ENCODE results near the gene BCORL1. TPM values are rescaled to one million over a fixed set of nuclear protein-coding genes. Genes with fewer than 3 reads are reported as not detected.

BCORL1 gene
- total and polyA plus RNA-seq, 2 of the 4 experiments (the other 2 are of a cell fraction): 0.54 to 1.6 TPM

- Histone ChIP-seq H3K9ac (ENCODE audit: low read depth, low read length) (no peak overlapping the region), H3K27ac (ENCODE audit: insufficient read depth, low read length) (peak overlapping the region; percentile 45; the same call in 1 of the 2 replicates), H4K20me1 (ENCODE audit: insufficient read depth, low read length) (no peaks in the 10 kb centered on the region), H3K9me3 (ENCODE audit: control insufficient read depth, insufficient read depth, low read length) (no peaks in the 10 kb centered on the region), H2AK9ac (replicated peaks; ENCODE audit: low read depth, low read length, poor library complexity) (no peak overlapping the region), H3K23ac (ENCODE audit: low read depth, low read length) (no peak overlapping the region), H2BK5ac (ENCODE audit: low read depth, low read length, poor library complexity, severe bottlenecking) (no peak overlapping the region), H3K4ac (ENCODE audit: low read depth, low read length) (no peak overlapping the region), H2BK120ac (ENCODE audit: low read depth, low read length) (no peak overlapping the region), H3K14ac (replicated peaks; ENCODE audit: low read depth, low read length) (no peak overlapping the region), H3K79me1 (ENCODE audit: low read depth in 1 of 2, low read length in 2 of 2) (no peaks in the 10 kb centered on the region), H4K5ac (ENCODE audit: low read depth, low read length) (no peak overlapping the region), H2AFZ (replicated peaks; ENCODE audit: low read length, poor library complexity) (peak overlapping the region; percentile 61), H3K9me1 (ENCODE audit: insufficient read depth, low read length) (no peaks in the 10 kb centered on the region), H2BK20ac (ENCODE audit: low read depth, low read length) (no peak overlapping the region), H2BK15ac (ENCODE audit: low read depth, low read length) (no peak overlapping the region), H3K36me3 (ENCODE audit: control insufficient read depth, insufficient read depth, low read length) (peaks cover 10% of the 10 kb centered on the region; the same call in 1 of the 2 replicates), H3K27me3 (ENCODE audit: control insufficient read depth, insufficient read depth, low read length) (no peaks in the 10 kb centered on the region; the same call in 1 of the 2 replicates), H3K4me3 (ENCODE audit: insufficient read depth, low read depth, low read length) (no peak overlapping the region), H4K91ac (ENCODE audit: insufficient read depth, low read depth, low read length) (no peak overlapping the region), H3K4me2 (ENCODE audit: low read depth, low read length) (peak overlapping the region; percentile 26; the same call in 1 of the 2 replicates), H3K56ac (ENCODE audit: extremely low read depth, insufficient read depth, low read length) (no peak overlapping the region), H3K18ac (ENCODE audit: low read depth, low read length) (no peak overlapping the region), H2AK5ac (ENCODE audit: low read depth, low read length) (no peak overlapping the region), H4K8ac (ENCODE audit: low read depth in 2 of 2, low read length in 2 of 2) (no peak overlapping the region), H3K4me1 (ENCODE audit: control insufficient read depth, insufficient read depth, low read length) (peaks cover 3% of the 10 kb centered on the region; the same call in 1 of the 2 replicates)
- 27% methylated on average over 3 of the region's 11 CpGs; no CpG with 5 or more reads in 1 of the 2 experiments for WGBS, 2 experiments (ENCODE audit: extremely low coverage in 2 of 2, insufficient read length in 1 of 2)
- ChIA-PET CTCF (interaction anchor here (0.6 kb wide), 1 partner anchor 22 kb away, joined by 4 read pairs; no protein-coding TSS in a partner anchor), POLR2A (ENCODE audit: unreplicated experiment) (no interaction called here)
- peak; percentile 87 for ATAC-seq (ENCODE audit: low read depth)
- peak; percentile 69 for DNase-seq
- in situ Hi-C loops (cut with MboI; ENCODE audit: low sequenced_read_pairs) (no loop called here), dilution Hi-C loops (cut with HindIII; ENCODE audit: low sequenced_read_pairs, unreplicated experiment) (no loop called here), intact Hi-C loops (cut with micrococcal nuclease) (loop anchor here (1.0 kb wide), 1 partner anchor 124 kb away; no protein-coding TSS in a partner anchor)
- TF ChIP-seq MXI1 (IDR thresholded peaks at IDR 0.05; ENCODE audit: borderline replicate concordance, low read depth, low read length) (no peak), RAD21 (IDR thresholded peaks at IDR 0.05; ENCODE audit: low read length) (no peak), CTCF (conservative IDR thresholded peaks at IDR 0.05; ENCODE audit: low read depth, low read length) (no peak), FOS (IDR thresholded peaks at IDR 0.05; ENCODE audit: low read depth, low read length) (no peak), USF2 (IDR thresholded peaks at IDR 0.05; ENCODE audit: low read depth, low read length) (no peak), MAFK (IDR thresholded peaks at IDR 0.05; ENCODE audit: low read depth, low read length) (no peak)
- BruUV-seq (replicated peaks): no TSS peak
These were observed 72.7 kb downstream of the BCORL1 start for GRCh38 chrX:130055103-130055502.

All from IMR-90 (cell line).